GM12878 (cell line): Measurements from ENCODE around the gene PIP4K2B. TPM values are rescaled to one million over a fixed set of nuclear protein-coding genes. Genes with fewer than 3 reads are reported as not detected.

Experiments used
- BMI1 ChIP-seq: fragments of 450-650 bp; IDR thresholded peaks from 2 replicates; pipeline ENCODE4 v1.6.1; 2016; ENCODE audit warnings: mild to moderate bottlenecking, moderate library complexity, borderline replicate concordance
- BRCA1 ChIP-seq: IDR thresholded peaks from 2 replicates; pipeline ENCODE4 v1.6.1; 2011; ENCODE audit warnings: low read depth, low read length, improper control_type of control experiment
- CBX3 ChIP-seq: fragments of 200-600 bp; sonication (generic); IDR thresholded peaks from 2 replicates; pipeline ENCODE4 v1.6.1; 2016; ENCODE audit warnings: low read depth, borderline replicate concordance
- CBX5 ChIP-seq: sonication (generic); IDR thresholded peaks from 2 replicates; pipeline ENCODE4 v1.6.1; 2016; ENCODE audit warnings: low read depth, moderate library complexity, mild to moderate bottlenecking, inconsistent platforms
- CEBPB ChIP-seq, 2 experiments: fragments of 150-350 bp in 1 of 2; IDR thresholded peaks; 2 replicates each; pipeline ENCODE4 v1.6.1; 2012 to 2014; ENCODE audit warnings: low read depth in 2 of 2, low read length in 2 of 2, borderline replicate concordance in 1 of 2, inconsistent platforms in 1 of 2
- HSF1 ChIP-seq: fragments of 150-350 bp; IDR thresholded peaks from 2 replicates; pipeline ENCODE4 v1.6.1; 2014; ENCODE audit warnings: mild to moderate bottlenecking, low read depth, low read length
- MEF2B ChIP-seq: fragments of 450-650 bp; IDR thresholded peaks from 2 replicates; pipeline ENCODE4 v1.6.1; 2018; ENCODE audit warnings: mild to moderate bottlenecking, moderate library complexity; ENCODE audit not compliant: partially characterized antibody, poor library complexity, severe bottlenecking
- MLLT1 ChIP-seq: fragments of 450-650 bp; IDR thresholded peaks from 2 replicates; pipeline ENCODE4 v1.6.1; 2016; ENCODE audit warnings: mild to moderate bottlenecking
- NBN ChIP-seq: fragments of 450-650 bp; IDR thresholded peaks from 2 replicates; pipeline ENCODE4 v1.6.1; 2016
- NRF1 ChIP-seq: conservative IDR thresholded peaks from 2 replicates; pipeline ENCODE4 v1.6.1; 2011; ENCODE audit warnings: mild to moderate bottlenecking, low read depth, low read length, improper control_type of control experiment
- PBX3 ChIP-seq: IDR thresholded peaks from 2 replicates; pipeline ENCODE4 v1.6.1; 2011; ENCODE audit warnings: mild to moderate bottlenecking, low read depth, low read length, moderate library complexity; ENCODE audit not compliant: insufficient replicate concordance
- POLR2AphosphoS2 ChIP-seq: IDR thresholded peaks from 2 replicates; pipeline ENCODE4 v1.6.1; 2011; ENCODE audit warnings: low read depth, mild to moderate bottlenecking, low read length, improper control_type of control experiment, moderate library complexity
- RAD21 ChIP-seq: IDR thresholded peaks from 2 replicates; pipeline ENCODE4 v1.6.1; 2011; ENCODE audit warnings: mild to moderate bottlenecking, low read depth, low read length, moderate library complexity; ENCODE audit not compliant: insufficient read depth
- RB1 ChIP-seq: fragments of 450-650 bp; formaldehyde crosslinking; IDR thresholded peaks from 2 replicates; pipeline ENCODE4 v1.6.1; 2017; ENCODE audit warnings: mild to moderate bottlenecking, borderline replicate concordance
- RELB ChIP-seq: fragments of 450-650 bp; IDR thresholded peaks from 2 replicates; pipeline ENCODE4 v1.6.1; 2017; ENCODE audit warnings: low read depth, mild to moderate bottlenecking, moderate library complexity
- SIX5 ChIP-seq: IDR thresholded peaks from 2 replicates; pipeline ENCODE4 v1.6.1; 2011; ENCODE audit warnings: mild to moderate bottlenecking, low read depth, low read length, moderate library complexity; ENCODE audit not compliant: severe bottlenecking
- SMAD5 ChIP-seq: IDR thresholded peaks from 2 replicates; pipeline ENCODE4 v1.6.1; 2016; ENCODE audit warnings: antibody characterized with exemption, low read depth
- SMARCA5 ChIP-seq: fragments of 450-650 bp; IDR thresholded peaks from 2 replicates; pipeline ENCODE4 v1.6.1; 2017; ENCODE audit warnings: mild to moderate bottlenecking
- SP1 ChIP-seq: IDR thresholded peaks from one replicate; pipeline ENCODE4 v1.6.1; 2011; ENCODE audit warnings: low read depth, low read length
- SUZ12 ChIP-seq: fragments of 200-600 bp; sonication (generic); IDR thresholded peaks from one replicate; pipeline ENCODE4 v1.6.1; 2018; ENCODE audit warnings: antibody characterized with exemption, mild to moderate bottlenecking; ENCODE audit not compliant: unreplicated experiment
- TBL1XR1 ChIP-seq: IDR thresholded peaks from 2 replicates; pipeline ENCODE4 v1.6.1; 2012; ENCODE audit warnings: low read depth, low read length, improper control_type of control experiment
- TCF12 ChIP-seq: IDR thresholded peaks from 2 replicates; pipeline ENCODE4 v1.6.1; 2011; ENCODE audit warnings: low read depth, mild to moderate bottlenecking, low read length
- USF1 ChIP-seq: IDR thresholded peaks from 2 replicates; pipeline ENCODE4 v1.6.1; 2011; ENCODE audit warnings: borderline replicate concordance, low read depth, mild to moderate bottlenecking, moderate library complexity, mixed read lengths, low read length; ENCODE audit not compliant: insufficient read depth; ENCODE audit errors: extremely low read length
- polyA plus RNA-seq, 11 experiments: library from polyadenylated mRNA; depleted of rRNA in 4 of 11; unstranded in 6 of 11; stranded (reverse) in 5 of 11; fragments of >200 nt; fragmentation: Nextera tagmentation in 4 of 11; fragmentation: Illumina TruSeq in 1 of 11; extraction: Ambion mirVana in 4 of 11; extraction: Trizol in 1 of 11; gene quantifications; 1 replicate in 1 of 11; 2 replicates in 10 of 11; pipeline versions ENCODE4 v1.2.1 to v1.2.3, GENCODE V29; 2011 to 2016; ENCODE audit warnings: inconsistent platforms in 2 of 11, missing spikeins in 2 of 11, low read depth in 1 of 11
- total RNA-seq, 4 experiments: library from RNA; depleted of rRNA in 3 of 4; stranded (reverse); fragments of >200 nt in 3 of 4; fragmentation: Illumina TruSeq in 1 of 4; extraction: Trizol in 1 of 4; gene quantifications; 2 replicates each; pipeline versions ENCODE4 v1.2.1 to v1.2.3, GENCODE V29; 2013 to 2021

PIP4K2B gene
- total and polyA plus RNA-seq, 10 of the 15 experiments (the other 5 are each of a cell fraction or from before 2014, with no cell fraction given) = 3.8 to 30.3 (median 18.2) TPM

- peak; percentile 90 for TF ChIP-seq SMAD5
- TF ChIP-seq RAD21 = 0 out of 2 replicates have a peak, but pooled peaks have one; percentile 2
- TF ChIP-seq NBN = peak; percentile 100
- peak; percentile 46 for TF ChIP-seq MEF2B
- peak; percentile 94 for TF ChIP-seq BMI1
- peak; percentile 68; the same call in 1 of the 2 replicates for TF ChIP-seq TCF12
- peak; percentile 81 for TF ChIP-seq SIX5
- TF ChIP-seq SP1 = peak; percentile 89
- TF ChIP-seq CBX5 = no peak
- peak; percentile 75; the same call in 1 of the 2 replicates for TF ChIP-seq TBL1XR1
- TF ChIP-seq CEBPB (IDR thresholded peaks at IDR 0.05; ENCODE audit: borderline replicate concordance in 1 of 2, low read depth in 2 of 2, low read length in 2 of 2) = 0 out of 4 replicates have a peak, but pooled peaks of 1 of the 2 experiments have one; percentile 3
- TF ChIP-seq USF1 = peak; percentile 60
- peak; percentile 97 for TF ChIP-seq RELB
- peak; percentile 84; the same call in 1 of the 2 replicates for TF ChIP-seq RB1
- peak; percentile 100 for TF ChIP-seq MLLT1
- no peak for TF ChIP-seq CBX3
- no peak for TF ChIP-seq SMARCA5
- TF ChIP-seq SUZ12 = no peak
- TF ChIP-seq HSF1 = no peak
- 0 out of 2 replicates have a peak, but pooled peaks have one; percentile 63 for TF ChIP-seq POLR2AphosphoS2
- TF ChIP-seq PBX3 = no peak
- TF ChIP-seq BRCA1 = peak; percentile 48
- TF ChIP-seq NRF1 = no peak
These were observed 25.8 kb upstream of the PIP4K2B start, which contains the start of gene CWC25 (continued) for GRCh38 chr17:38824899-38825761.
